OCI-LY1 (cell line): ENCODE measurements around the gene RHOU.

Experiments
- H2AFZ ChIP-seq: fragments of 200-600 bp; sonication (generic), shearing (Covaris generic); 2 replicates; pipeline ENCODE4 v1.6.0; 2014; ENCODE audit warnings: antibody characterized with exemption, mild to moderate bottlenecking, low read length
- H3F3A ChIP-seq: fragments of 200-600 bp; sonication (generic), shearing (Covaris generic); 2 replicates; pipeline ENCODE4 v1.6.0; 2014; ENCODE audit warnings: mild to moderate bottlenecking, antibody characterized with exemption, low read length, moderate library complexity; ENCODE audit not compliant: insufficient read depth
- H3K27ac ChIP-seq: fragments of 200-600 bp; sonication (generic); 2 replicates; pipeline ENCODE4 v1.5.1; 2014; ENCODE audit warnings: low read length, mixed run types, mild to moderate bottlenecking, low read depth; ENCODE audit not compliant: poor library complexity, severe bottlenecking
- H3K27me3 ChIP-seq: fragments of 200-600 bp; sonication (generic); 2 replicates; pipeline ENCODE4 v1.6.0; 2014; ENCODE audit warnings: antibody characterized with exemption, mild to moderate bottlenecking, low read length, moderate library complexity; ENCODE audit not compliant: insufficient read depth
- H3K36me3 ChIP-seq: fragments of 200-600 bp; sonication (generic); 2 replicates; pipeline ENCODE4 v1.6.1; 2014; ENCODE audit warnings: mild to moderate bottlenecking, antibody characterized with exemption, low read length, moderate library complexity, mixed read lengths; ENCODE audit not compliant: insufficient read depth
- H3K4me1 ChIP-seq: fragments of 200-600 bp; sonication (generic); 2 replicates; pipeline ENCODE4 v1.5.1; 2014; ENCODE audit warnings: mild to moderate bottlenecking, low read length, moderate library complexity; ENCODE audit not compliant: insufficient read depth, severe bottlenecking
- H3K4me2 ChIP-seq: fragments of 200-600 bp; sonication (generic), shearing (Covaris generic); 2 replicates; pipeline ENCODE4 v1.6.1; 2014; ENCODE audit warnings: low read length
- H3K4me3 ChIP-seq: fragments of 200-600 bp; sonication (generic); 2 replicates; pipeline ENCODE4 v1.5.1; 2014; ENCODE audit warnings: low read length, low read depth, mild to moderate bottlenecking, mixed read lengths; ENCODE audit not compliant: poor library complexity, severe bottlenecking
- H3K79me2 ChIP-seq: fragments of 200-600 bp; shearing (Covaris generic); 2 replicates; pipeline ENCODE4 v1.6.1; 2016; ENCODE audit warnings: mixed run types, low read length, mixed read lengths; ENCODE audit not compliant: insufficient read depth
- H3K9ac ChIP-seq: fragments of 200-600 bp; sonication (generic), shearing (Covaris generic); 2 replicates; pipeline ENCODE4 v1.6.1; 2014; ENCODE audit warnings: mild to moderate bottlenecking, low read length, mixed read lengths
- H3K9me2 ChIP-seq: fragments of 200-600 bp; sonication (generic), shearing (Covaris generic); 2 replicates; pipeline ENCODE4 v1.6.1; 2014; ENCODE audit warnings: low read depth, mild to moderate bottlenecking, low read length, mixed read lengths
- H3K9me3 ChIP-seq: fragments of 200-600 bp; shearing (Covaris generic); 2 replicates; pipeline ENCODE4 v1.6.1; 2014; ENCODE audit warnings: low read length, mixed read lengths
- H4K20me1 ChIP-seq: fragments of 200-600 bp; sonication (generic), shearing (Covaris generic); 2 replicates; pipeline ENCODE4 v1.6.0; 2016; ENCODE audit warnings: mild to moderate bottlenecking, low read length; ENCODE audit not compliant: insufficient read depth
- CTCF ChIP-seq: fragments of 200-600 bp; sonication (generic), shearing (Covaris generic); IDR thresholded peaks from 2 replicates; pipeline ENCODE4 v1.5.1; 2017; ENCODE audit warnings: mild to moderate bottlenecking, antibody characterized with exemption, low read length, moderate library complexity, mixed read lengths
- EZH2 ChIP-seq: fragments of 200-600 bp; sonication (generic), shearing (Covaris generic); IDR thresholded peaks from 2 replicates; pipeline ENCODE4 v1.8.0; 2017; ENCODE audit warnings: borderline replicate concordance, mixed run types, mild to moderate bottlenecking, antibody characterized with exemption, low read length, moderate library complexity, mixed read lengths

Gene RHOU

GRCh38 chr1:228758447-228758846 is 23.2 kb downstream of the RHOU start:
- TF ChIP-seq EZH2: no peak
- TF ChIP-seq CTCF: no peak
- no peaks in the 10 kb centered on the region for H3K9me2 ChIP-seq
- H3K9me3 ChIP-seq: no peaks in the 10 kb centered on the region
- no peak overlapping the region for H3K9ac ChIP-seq
- H4K20me1 ChIP-seq: no peaks in the 10 kb centered on the region
- H3K36me3 ChIP-seq: no peaks in the 10 kb centered on the region
- H3K4me2 ChIP-seq: no peak overlapping the region
- H3K27ac ChIP-seq: no peak overlapping the region
- no peaks in the 10 kb centered on the region for H3F3A ChIP-seq
- H3K4me1 ChIP-seq: no peaks in the 10 kb centered on the region
- no peak overlapping the region for H2AFZ ChIP-seq
- no peaks in the 10 kb centered on the region; the same call in 1 of the 2 replicates for H3K27me3 ChIP-seq
- H3K4me3 ChIP-seq: no peak overlapping the region
- no peaks in the 10 kb centered on the region for H3K79me2 ChIP-seq

GRCh38 chr1:228760979-228761378 is 25.7 kb downstream of the RHOU start:
- Histone ChIP-seq H3K36me3 (no peaks in the 10 kb centered on the region), H3K4me1 (no peaks in the 10 kb centered on the region), H3K79me2 (no peaks in the 10 kb centered on the region), H3K9me3 (no peaks in the 10 kb centered on the region), H3K9me2 (no peaks in the 10 kb centered on the region), H4K20me1 (no peaks in the 10 kb centered on the region), H3F3A (no peaks in the 10 kb centered on the region), H3K27ac (no peak overlapping the region), H3K9ac (no peak overlapping the region), H3K4me3 (no peak overlapping the region), H3K4me2 (no peak overlapping the region), H3K27me3 (no peaks in the 10 kb centered on the region), H2AFZ (no peak overlapping the region)
- TF ChIP-seq EZH2 (no peak), CTCF (no peak)

- Histone ChIP-seq H3F3A (no peaks in the 10 kb centered on the region), H4K20me1 (no peaks in the 10 kb centered on the region), H3K4me1 (no peaks in the 10 kb centered on the region), H3K36me3 (no peaks in the 10 kb centered on the region), H3K4me2 (no peak overlapping the region), H3K9me3 (no peaks in the 10 kb centered on the region), H3K27ac (no peak overlapping the region), H3K4me3 (no peak overlapping the region), H2AFZ (no peak overlapping the region), H3K27me3 (no peaks in the 10 kb centered on the region), H3K9ac (no peak overlapping the region), H3K79me2 (no peaks in the 10 kb centered on the region), H3K9me2 (no peaks in the 10 kb centered on the region)
- TF ChIP-seq EZH2: no peak
- TF ChIP-seq CTCF: no peak
Measured at GRCh38 chr1:228763561-228763960, 28.3 kb downstream of the RHOU start.
